Measurements from ENCODE around the gene ZSCAN4.

DNA sequence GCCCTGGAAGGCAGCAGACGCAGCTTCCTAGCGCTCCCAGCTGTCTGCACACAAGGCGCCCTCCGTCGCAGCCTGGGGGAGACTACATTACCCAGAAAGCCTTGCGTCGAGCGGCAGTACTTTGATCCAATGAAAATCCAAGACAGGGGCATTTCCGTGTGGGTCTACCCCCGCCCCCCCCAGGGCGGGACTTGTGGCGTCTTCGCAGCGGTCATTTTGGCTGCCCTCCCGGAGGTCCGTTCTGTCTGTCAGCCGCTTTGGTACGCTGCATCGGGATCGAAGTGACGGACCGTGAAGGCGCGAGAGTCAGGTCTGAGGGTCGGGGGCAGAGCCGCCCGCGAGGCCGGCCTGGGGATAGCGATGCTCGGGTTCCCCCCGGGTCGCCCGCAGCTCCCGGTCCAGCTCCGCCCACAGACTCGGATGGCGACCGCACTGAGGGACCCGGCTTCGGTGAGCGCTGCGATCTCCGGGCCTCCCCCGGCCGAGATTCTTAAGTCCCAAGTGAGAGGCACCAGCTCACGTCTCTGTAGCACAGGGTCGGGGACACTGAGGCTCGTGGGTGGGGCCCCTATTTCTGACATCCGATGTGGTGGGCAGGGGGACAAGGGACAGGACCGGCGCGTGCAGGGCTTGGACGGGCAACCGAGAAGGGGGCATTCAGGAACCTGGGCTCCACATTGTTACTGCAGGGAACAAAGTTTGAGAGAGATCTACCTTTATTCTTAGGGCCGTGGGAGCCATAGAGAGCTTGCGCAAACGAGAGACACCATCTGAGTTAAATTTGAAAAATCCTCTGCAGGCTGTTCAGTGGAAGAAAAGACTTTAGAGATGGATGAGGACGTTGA, 35.5 kb upstream of the ZSCAN4 start, which contains the start of gene ZNF211:
- TF ChIP-seq, protein P1, sequence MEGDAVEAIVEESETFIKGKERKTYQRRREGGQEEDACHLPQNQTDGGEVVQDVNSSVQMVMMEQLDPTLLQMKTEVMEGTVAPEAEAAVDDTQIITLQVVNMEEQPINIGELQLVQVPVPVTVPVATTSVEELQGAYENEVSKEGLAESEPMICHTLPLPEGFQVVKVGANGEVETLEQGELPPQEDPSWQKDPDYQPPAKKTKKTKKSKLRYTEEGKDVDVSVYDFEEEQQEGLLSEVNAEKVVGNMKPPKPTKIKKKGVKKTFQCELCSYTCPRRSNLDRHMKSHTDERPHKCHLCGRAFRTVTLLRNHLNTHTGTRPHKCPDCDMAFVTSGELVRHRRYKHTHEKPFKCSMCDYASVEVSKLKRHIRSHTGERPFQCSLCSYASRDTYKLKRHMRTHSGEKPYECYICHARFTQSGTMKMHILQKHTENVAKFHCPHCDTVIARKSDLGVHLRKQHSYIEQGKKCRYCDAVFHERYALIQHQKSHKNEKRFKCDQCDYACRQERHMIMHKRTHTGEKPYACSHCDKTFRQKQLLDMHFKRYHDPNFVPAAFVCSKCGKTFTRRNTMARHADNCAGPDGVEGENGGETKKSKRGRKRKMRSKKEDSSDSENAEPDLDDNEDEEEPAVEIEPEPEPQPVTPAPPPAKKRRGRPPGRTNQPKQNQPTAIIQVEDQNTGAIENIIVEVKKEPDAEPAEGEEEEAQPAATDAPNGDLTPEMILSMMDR (IDR thresholded peaks at IDR 0.05; ENCODE audit: low read depth, low read length, missing input control), result no peak
- peak; percentile 18 to 39 for TF ChIP-seq RAD21 (IDR thresholded peaks at IDR 0.05)
- TF ChIP-seq, protein P2, sequence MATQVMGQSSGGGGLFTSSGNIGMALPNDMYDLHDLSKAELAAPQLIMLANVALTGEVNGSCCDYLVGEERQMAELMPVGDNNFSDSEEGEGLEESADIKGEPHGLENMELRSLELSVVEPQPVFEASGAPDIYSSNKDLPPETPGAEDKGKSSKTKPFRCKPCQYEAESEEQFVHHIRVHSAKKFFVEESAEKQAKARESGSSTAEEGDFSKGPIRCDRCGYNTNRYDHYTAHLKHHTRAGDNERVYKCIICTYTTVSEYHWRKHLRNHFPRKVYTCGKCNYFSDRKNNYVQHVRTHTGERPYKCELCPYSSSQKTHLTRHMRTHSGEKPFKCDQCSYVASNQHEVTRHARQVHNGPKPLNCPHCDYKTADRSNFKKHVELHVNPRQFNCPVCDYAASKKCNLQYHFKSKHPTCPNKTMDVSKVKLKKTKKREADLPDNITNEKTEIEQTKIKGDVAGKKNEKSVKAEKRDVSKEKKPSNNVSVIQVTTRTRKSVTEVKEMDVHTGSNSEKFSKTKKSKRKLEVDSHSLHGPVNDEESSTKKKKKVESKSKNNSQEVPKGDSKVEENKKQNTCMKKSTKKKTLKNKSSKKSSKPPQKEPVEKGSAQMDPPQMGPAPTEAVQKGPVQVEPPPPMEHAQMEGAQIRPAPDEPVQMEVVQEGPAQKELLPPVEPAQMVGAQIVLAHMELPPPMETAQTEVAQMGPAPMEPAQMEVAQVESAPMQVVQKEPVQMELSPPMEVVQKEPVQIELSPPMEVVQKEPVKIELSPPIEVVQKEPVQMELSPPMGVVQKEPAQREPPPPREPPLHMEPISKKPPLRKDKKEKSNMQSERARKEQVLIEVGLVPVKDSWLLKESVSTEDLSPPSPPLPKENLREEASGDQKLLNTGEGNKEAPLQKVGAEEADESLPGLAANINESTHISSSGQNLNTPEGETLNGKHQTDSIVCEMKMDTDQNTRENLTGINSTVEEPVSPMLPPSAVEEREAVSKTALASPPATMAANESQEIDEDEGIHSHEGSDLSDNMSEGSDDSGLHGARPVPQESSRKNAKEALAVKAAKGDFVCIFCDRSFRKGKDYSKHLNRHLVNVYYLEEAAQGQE (IDR thresholded peaks at IDR 0.05), result no peak
- no peak for TF ChIP-seq JUND (IDR thresholded peaks at IDR 0.05)
- TF ChIP-seq, protein P3, sequence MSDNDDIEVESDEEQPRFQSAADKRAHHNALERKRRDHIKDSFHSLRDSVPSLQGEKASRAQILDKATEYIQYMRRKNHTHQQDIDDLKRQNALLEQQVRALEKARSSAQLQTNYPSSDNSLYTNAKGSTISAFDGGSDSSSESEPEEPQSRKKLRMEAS (IDR thresholded peaks at IDR 0.05), result peak; percentile 33
